Pons (tissue), 1 donor: ENCODE measurements around the gene ABCB4.

ENCODE experiments used
- DNase-seq: peaks from one replicate; pipeline ENCODE4 v3.0.0-alpha.2; 2016; ENCODE audit warnings: low spot score

The ABCB4 gene

GRCh38 chr7:87424075-87424474, 51.4 kb downstream of the ABCB4 start:
- DNase-seq, result no peak

GRCh38 chr7:87420173-87420572, 55.3 kb downstream of the ABCB4 start:
- no peak for DNase-seq

- DNase-seq, result peak; percentile 85
These were observed 58.5 kb downstream of the ABCB4 start for GRCh38 chr7:87416682-87417587.

GRCh38 chr7:87414794-87415188, 60.7 kb downstream of the ABCB4 start:
- DNase-seq, result no peak

GRCh38 chr7:87413951-87414793, 61.3 kb downstream of the ABCB4 start:
- DNase-seq, result no peak

- no peak for DNase-seq
These were observed 62.5 kb downstream of the ABCB4 start for GRCh38 chr7:87413029-87413428.

- DNase-seq, result no peak
These were observed 64.3 kb downstream of the ABCB4 start for GRCh38 chr7:87411186-87411585.

GRCh38 chr7:87404674-87405073, 70.8 kb downstream of the ABCB4 start:
- DNase-seq, result no peak

- DNase-seq, result no peak
These were observed 77.0 kb downstream of the ABCB4 start for GRCh38 chr7:87398446-87398845.

- no peak for DNase-seq
These were observed 79.9 kb downstream of the ABCB4 start for GRCh38 chr7:87395442-87396020.

- DNase-seq, result no peak
These were observed 84.3 kb downstream of the ABCB4 start for GRCh38 chr7:87391020-87391701.

GRCh38 chr7:87380905-87381304, 94.6 kb downstream of the ABCB4 start:
- DNase-seq, result no peak

- DNase-seq, result no peak
These were observed 99.6 kb downstream of the ABCB4 start for GRCh38 chr7:87375662-87376435.

- DNase-seq, result no peak
These were observed 104.8 kb downstream of the ABCB4 start for GRCh38 chr7:87370660-87371180.

- DNase-seq, result no peak
These were observed 106.3 kb downstream of the ABCB4 start for GRCh38 chr7:87369216-87369615.

- DNase-seq, result no peak
These were observed 111.2 kb downstream of the ABCB4 start for GRCh38 chr7:87364246-87364645.

- no peak for DNase-seq
These were observed 112.1 kb downstream of the ABCB4 start for GRCh38 chr7:87363342-87363741.

- no peak for DNase-seq
These were observed 114.2 kb downstream of the ABCB4 start for GRCh38 chr7:87361320-87361719.

- DNase-seq, result no peak
These were observed 116.1 kb downstream of the ABCB4 start for GRCh38 chr7:87359366-87359765.

- no peak for DNase-seq
These were observed 119.0 kb downstream of the ABCB4 start for GRCh38 chr7:87356448-87356847.

GRCh38 chr7:87354749-87355148, 120.7 kb downstream of the ABCB4 start:
- DNase-seq, result no peak
